T-helper 9 cell (primary cell): Measurements from ENCODE around the gene SORL1.

Experiments
- DNase-seq: peaks from one replicate; pipeline ENCODE4 v3.0.0-alpha.2; 2020

The SORL1 gene

DNA sequence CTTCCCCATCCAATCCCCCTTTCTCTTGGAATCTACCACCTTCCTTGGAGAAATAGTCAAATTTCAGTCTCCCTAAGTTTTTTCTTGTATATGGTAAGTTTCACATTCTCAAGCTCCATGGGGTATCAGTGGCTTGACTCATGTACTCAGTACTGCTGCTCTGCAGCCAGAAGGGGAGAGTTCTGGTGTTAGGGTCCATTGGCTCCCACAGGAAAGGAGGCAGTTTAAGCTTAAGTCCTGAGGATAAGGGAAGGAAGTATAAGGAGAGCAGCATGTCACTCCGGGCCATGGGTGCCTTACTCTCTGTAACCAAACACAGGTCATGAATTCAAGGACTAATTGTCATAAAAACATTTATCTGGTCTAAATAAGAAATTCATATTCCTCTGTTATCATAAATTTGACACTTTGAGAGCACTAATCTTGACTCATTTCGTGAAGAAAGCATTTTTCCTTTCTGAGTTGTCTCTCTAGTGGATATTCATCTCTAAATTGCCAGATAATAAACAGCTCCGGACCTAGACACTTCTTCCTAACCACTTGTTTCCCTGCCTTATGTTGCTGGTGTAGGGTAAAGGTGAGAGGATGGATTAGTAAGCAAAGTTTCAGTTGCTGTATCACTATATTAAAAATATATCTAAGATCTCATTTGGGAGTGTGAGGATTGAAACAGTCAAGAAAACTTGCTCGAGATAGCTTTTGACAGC, 20.1 kb upstream of the SORL1 start:
- no peak for DNase-seq

DNA sequence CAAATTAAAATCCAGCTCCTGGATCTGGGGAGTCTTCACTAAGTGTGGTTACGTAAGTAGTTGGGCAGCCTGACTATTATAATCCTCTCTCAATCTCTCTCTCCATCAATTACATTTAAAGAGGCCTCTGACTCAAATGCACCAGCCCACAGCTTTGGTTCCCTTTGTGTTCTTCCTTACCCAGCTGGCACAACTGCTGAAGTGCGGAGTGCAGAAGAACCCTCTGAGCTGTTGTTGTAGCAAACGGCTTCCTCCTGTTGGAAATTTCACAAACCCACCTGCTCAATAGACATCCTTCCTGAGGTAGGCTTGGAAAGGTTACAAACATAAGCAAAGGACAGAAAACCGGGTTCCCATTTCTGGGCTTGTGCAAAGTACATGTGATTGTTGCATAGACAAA, 17.0 kb upstream of the SORL1 start:
- DNase-seq, result no peak

DNA sequence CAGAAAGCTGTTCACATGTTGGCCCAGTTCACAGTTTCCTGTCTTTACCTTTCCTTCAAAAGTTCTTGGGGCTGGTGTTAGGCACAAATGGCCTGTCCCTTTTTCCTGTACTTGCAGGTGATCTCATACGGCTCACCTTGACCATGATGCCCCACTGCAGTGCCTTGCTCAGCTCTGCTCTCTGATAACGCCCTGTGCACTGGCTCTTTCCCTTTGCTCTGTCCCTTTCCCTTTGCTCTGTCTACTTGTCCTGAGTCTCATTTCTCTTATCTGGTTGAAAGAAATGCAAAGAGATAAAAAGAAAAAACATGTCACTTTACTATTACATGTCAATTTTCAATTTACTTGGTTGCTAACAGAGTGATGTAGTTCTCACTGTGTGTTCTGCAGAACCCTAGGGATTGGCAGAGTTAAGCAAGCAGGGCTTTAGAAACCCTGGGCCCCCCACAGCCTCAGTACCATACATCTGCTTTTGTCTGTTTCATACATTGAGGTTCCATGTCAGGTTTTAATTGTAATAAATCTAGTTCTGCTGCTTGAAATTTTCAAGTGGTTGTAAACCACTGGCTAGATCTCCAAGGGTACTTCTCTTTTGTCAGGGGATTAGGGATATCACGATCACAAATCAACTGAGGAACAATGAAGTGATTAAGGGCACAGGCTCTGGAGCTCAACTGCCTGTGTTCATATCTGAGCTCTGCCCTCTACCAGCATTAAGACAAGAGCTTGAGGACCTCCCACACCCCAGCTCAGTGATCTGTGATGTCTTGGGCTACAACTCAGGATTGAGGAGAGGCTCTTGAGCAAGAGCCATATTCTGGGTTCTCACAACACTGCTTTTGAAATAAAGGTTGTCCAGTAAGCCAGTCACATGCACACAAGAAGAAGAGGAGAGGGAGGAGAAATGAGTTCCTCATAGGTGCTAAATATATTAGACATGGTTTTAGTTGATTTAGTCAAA, 16.3 kb upstream of the SORL1 start:
- DNase-seq, result no peak

DNA sequence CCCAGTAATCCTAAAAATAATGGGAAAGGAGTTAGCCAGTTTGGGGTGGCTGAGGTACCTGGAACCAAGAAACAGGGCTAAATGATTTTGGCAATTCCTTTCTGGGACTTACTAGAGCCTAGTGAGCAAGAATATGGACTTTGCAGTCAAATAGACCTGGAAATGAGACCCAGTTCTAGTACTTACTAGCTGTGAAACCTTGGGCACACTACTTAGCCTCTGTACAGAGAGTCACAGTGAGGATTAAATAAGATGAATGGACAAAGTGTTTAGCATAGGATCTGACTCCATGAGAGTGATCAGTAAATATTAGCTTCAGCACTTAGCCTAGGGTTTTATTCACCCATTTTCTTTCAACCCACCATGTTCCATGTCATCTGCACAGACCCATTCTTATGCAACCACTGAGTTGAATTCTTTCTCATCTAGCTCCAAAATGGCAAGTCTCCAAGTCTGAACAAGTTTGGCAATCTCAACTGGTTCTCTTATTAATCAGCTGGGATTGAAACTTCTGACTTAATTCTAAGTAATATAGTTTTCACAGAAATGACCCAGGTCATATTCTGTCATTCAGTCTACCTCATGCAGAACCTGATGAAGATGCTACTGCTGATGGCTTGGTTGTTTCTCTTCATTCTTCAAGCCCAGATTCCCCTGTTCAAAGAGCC, 15.0 kb upstream of the SORL1 start:
- no peak for DNase-seq

DNA sequence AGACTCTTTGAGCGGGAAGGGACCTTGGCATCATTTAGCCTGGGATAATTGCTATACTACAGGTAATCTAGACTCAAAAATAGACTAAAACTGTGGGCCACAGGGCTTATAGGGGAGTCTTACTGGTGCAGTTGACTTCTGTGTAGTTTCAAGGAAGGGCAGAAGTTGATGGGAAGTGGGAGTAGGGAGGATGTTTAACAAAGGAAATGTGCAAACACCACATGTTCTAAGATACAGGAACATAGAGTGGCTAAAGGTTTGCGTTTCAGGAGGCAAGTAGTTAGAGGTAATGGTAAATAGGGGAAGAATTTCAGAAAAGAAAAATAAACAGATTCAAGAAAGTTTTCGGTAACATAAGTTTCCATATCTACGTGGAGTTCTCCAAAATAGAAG, 14.4 kb upstream of the SORL1 start:
- DNase-seq, result no peak

DNA sequence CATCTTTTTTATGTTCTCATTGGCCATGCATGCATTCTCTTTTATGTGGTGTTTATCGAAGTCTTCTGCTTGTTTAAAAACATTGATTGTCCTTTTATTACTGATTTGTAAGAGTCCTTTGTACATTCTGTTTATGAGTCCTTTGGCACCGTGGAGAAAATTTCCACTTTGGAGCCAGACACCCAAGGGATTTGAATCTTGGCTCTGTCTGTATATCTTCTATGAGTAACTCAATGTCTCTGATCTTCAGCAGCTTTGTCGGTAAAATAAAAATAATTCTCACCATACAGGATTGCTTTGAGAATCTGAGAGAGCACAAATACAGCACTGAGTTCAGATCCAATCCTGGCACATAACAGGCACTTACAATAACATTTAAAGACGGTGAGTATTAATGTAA, 12.8 kb upstream of the SORL1 start:
- DNase-seq, result no peak

DNA sequence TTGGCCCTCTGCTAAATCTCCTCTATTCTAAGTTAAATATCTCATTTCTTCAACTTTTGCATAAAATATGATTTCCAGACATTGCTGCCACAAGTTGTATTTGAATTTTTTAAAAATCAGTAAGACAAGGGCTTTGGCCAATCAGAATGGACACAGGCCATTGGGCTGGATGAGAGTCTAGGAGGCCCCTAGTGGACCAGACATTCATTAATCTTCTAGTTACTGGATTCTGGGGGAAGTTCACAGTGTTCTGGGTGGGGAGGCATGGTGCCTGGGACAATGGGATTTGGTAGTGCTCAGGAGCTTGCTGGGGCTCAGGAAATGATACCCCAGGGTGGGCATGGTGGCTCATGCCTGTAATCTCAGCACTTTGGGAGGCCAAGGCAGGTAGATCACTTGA, 12.4 kb upstream of the SORL1 start:
- DNase-seq, result no peak

DNA sequence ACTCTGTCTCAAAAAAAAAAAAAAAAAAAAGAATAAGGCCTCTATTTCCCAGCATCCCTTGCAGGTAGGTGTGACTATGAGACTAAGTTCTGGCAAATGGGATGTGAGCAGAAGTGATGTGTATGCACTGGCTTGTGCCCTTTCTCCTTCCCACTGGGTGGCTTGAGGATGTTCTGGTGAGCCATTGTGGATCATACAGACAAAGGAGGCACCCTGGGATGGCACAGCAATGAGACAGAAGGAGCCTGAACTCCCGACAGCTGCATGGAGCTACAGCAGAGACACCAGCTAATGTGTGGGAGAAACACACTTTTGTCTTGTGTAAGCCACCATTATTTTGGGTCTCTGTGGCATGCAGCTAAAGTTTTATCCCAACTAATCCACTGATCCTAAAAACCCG, 10.6 kb upstream of the SORL1 start:
- no peak for DNase-seq

DNA sequence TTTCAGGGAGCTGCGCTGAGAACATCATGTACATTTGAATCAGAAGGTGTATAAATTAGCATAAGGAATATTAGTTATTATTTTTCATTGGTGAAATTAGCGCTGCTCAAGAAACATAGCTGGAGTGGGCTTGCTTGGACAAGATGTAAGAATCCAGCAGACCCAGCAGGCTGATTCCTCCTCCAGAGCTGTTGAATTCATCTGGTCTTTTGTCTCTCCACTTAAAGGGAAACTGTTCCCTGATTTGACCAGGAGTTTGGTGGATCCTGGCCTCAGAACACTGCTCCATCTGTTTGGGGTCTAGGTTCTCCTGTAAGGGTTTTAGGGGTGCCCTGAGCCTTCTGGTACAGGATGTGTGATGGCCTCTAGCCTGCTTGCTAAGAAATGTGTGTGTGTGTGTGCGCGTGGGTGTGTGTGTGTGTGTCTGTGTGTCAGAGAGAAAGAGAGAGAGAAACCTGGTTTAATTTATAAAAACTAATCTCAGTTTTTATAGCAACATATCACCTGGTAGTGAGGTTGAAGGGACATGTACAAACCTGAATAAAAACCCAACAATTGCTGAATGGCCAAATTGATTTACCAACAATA, 8.3 kb upstream of the SORL1 start:
- DNase-seq, result no peak

DNA sequence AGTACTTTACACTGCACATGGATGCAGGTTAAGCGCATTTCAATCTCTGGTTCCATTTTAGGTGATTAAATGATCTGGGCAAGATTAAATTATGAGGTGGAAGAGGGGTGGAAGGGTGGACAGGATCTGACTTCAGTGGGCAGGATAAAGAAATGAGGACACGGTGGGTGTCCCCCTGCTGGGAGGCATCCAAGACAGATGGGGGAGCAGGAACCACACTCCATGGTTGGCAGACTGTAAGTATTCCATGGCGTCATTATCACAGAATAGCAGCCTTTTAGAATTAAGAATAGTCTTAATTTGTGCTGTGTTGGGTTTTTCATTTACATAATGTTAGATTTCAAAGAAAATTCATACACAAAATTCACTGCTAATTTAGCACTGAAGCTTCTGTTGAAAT, 7.6 kb upstream of the SORL1 start:
- DNase-seq, result no peak

DNA sequence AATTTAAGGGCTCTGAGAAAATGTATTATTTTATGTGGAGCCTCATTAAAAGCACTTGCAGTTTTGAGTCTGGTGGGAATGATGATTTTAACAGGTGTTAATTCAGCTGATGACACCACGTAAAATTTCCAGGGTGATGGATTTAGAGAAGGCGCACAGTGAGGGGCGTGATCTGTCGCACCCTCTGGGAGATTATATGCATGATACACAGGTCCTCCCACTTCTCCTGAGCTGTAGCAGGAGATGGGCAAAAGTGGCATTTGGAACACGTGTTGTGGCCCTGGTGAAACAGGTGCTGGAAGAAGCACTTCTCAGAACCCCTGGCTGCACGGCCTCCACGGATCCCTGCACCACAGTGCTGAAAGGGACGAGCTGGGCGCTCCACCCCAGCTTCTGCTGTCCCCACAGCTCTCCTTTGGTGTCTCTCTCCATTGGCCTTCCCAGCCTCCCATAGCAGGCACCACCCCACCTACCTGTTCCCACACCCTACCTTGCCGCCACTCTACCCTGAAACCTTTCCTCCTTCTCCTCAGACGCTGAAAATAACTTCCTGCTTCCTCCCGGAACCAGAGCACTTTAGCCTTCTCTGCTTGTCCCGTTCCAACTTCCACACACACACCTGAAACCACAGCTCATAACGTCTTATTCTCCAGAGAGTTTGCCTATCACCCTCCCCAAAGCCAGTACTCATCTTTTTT, 6.9 kb upstream of the SORL1 start:
- DNase-seq, result no peak

DNA sequence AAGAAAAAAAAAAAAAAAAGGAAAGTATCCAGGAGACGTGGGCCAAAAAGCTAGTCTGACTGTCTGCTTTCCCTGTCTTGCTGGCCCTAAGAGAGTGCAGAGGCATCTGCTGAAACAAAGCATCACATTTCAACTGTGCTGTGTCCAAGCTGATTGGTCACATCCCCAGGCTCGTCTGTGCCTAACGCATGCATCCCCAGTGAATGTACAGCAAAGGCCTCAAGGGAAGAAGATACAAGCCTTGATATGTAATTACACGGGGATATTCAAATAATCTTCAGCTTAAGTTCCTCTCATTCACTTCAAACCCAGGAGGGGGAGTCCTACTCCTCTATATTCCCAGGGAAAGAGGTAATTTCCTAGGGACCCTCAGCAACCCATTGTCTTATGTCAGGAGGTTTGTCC, 5.4 kb upstream of the SORL1 start:
- no peak for DNase-seq

DNA sequence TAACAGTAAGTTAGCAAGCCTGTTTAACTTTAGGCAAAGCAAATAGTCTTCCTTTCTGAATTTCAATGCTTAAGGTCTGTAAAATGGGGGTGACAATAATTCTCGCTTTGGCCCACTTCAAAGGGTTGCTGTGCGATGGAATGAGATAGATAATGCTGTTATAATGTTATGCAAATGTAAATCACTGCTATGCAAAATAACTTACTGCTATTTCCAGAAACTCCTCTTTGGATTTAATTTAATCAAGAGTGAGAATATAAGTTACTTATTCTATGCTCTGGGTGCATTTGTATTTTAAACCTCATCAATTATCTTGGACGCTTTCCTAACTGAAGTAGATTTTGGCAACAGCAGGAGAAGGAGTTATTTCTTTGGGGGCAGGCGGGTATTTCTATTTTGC, 4.1 kb upstream of the SORL1 start:
- no peak for DNase-seq

DNA sequence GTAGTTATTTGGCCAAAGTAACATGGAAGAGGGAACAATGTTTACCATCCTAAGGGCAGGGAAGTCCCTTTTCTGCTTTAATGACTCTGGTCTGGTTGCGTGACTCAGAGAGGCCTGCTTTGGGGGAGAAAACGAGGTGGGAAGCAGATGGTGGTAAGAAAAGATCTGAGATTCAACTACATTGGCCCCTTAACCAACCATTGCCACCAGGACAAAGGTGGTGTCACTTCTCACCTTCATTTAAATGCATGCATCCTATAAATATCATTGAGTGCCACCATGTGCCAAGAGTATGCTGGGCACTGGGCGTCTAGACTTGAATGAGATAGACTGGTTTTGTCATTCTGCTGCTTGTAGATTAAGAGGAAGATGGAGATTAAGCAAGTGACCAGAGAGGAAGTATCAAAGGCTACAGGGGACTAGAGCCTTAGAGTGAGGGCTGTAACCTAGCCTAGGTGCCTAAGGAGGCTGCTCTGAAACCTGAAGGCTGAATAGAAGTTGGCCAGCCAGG, 3.6 kb upstream of the SORL1 start:
- DNase-seq, result no peak

DNA sequence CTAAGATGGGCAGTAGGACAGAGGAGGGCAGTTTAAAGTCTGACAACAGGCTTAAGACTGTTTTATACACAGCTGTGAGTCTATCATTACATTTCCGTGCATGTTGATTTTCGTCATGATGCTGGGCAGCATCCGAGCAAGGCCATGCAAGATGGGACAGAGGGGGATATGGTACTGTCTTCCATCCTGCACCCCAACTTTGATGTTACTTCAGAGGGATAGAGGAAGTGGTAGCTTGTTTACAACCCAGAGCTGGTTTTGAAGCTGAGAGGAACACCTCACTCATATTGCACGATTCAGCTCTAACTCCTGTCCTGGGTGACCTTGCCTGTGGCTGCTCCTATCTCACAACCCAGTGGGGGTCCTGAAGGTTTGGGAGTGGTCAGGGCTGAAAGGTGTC, 3.0 kb upstream of the SORL1 start:
- DNase-seq, result no peak

DNA sequence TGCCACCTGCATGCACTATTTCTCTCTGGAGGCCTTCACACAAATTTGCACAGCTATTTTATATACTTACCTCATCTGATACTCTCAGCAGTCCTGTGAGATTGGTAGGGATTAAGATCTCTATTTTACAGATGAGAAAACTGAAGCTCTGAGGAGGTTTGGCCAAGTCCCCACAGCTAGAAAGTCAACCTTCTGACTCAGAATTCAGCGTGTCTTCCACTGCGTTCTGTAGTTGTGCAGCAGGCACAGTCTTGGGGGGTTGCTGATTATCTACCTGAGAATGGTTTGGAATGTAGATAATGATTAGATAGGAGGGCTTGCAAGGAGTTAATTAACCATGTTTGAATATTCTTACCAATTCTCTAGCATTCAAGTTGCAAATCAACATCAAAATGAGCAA, 2.5 kb upstream of the SORL1 start:
- DNase-seq, result no peak

DNA sequence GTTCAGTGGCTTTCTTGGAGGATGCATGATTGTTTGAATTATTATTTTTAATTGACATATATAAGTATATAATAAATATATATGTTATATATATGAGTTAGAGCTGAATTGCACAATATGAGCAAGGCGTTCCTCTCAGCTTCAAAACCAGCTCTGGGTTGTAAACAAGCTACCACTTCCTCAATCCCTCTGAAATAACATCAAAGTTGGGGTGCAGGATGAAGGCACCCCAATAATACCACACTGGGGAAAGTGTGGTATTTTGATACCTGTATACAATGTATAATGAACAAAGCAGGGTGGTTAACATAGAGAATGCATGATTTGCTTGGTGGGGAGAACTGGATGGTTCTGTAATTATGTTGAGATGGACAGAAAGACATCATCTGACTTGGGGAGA, 1.7 kb upstream of the SORL1 start:
- no peak for DNase-seq

DNA sequence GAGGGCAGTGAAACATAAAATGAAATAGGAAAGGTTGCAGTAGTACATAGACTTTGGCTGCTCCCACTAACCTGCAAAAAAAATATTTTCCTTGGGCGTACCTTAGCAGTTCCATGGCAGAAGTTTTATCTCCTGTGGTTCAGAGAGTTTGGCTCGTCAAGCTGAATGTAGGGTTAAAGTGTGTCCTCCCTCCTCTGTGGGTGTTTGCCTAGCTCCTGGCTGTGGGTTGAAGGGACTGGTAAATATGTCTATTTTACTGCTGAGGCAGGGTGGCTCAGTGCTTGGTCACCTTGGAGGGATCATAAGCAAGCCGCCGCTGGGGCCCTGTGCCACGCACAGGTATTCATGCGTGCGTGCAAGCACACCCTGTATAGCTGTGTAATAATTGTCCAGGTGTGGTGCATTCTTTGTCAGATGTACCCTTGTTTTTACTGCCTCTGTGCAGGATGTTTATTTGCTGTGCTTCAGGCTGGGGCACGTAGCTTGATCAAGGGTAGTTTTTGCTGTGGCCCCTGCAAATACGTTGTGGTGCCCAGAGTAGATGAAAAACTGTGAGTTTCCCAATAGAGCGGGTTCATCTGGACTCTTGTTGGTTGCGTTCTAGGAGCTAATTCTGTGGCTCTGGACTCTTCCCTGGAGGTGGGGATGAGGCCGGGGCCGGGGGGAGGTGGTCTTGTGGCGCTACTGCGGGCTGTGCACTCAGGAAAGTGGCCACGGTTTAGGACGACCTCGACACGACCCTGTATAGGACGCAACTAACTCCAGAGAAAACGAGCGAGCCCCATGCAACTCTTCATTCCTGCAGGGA, 732 bp upstream of the SORL1 start:
- no peak for DNase-seq

DNA sequence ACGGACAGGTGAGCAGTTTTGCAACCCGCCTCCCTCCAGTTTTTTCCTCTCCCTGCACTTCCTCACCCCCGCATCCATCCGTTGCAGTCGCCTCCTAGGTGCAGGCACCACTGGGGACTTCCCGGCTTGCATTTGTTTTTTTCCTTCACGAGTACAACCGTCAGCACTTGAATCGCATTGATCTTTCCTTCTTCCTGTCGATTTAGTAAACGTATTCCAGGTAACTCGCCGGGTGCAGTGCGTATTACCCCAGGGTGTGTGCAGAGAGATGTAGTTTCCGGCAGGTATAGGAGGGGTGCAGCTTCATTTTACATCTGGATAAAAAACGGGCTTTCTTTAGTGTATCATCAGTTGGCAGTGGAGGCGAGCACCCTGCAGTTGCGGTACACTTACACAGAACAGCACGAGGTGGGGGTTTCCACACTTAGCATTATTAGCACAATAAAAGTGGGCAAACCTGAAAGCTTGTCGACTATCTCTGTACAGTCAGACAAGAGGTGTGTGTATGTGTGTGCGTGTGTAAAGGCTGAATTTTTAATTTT, 566 bp downstream of the SORL1 start, which contains the start of gene SORL1-AS1:
SORL1-AS1 (minus strand) TSS at position 359 of the 542 bp plus-strand sequence.
- DNase-seq, result peak; percentile 48

DNA sequence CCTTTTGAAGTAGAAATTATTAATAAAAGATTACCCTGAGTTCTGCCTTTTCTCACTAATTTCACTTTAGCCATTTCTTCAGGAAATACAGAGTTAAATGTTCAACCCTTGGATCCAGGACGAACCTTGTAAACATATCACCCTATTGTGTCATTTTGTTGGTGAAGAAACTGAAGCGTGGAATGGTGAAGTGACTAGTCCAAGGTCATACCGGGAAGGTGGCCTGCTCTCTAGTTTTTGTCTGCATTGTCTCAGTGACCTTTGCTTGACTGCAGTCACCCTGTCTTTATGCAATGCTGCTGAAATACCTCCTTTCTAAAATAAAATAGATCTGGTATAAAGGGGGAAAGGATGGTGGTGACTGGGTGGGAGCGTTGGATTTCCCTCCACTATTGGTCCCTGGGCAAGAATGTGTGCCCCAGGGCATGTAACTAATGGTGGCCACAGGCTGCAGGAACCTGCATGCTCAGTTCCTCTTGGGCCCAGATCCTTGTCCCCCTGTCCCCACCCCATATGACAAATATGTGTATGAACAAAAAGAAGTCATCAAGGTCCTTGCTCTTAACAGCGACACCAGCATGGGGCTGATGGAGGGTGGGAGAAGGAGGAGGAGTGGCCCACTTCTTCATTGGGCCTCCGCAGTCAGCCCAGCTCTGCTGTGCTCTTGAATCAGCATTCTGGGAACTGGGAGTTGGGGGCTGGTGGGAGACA, 1.6 kb downstream of the SORL1 start:
- no peak for DNase-seq

DNA sequence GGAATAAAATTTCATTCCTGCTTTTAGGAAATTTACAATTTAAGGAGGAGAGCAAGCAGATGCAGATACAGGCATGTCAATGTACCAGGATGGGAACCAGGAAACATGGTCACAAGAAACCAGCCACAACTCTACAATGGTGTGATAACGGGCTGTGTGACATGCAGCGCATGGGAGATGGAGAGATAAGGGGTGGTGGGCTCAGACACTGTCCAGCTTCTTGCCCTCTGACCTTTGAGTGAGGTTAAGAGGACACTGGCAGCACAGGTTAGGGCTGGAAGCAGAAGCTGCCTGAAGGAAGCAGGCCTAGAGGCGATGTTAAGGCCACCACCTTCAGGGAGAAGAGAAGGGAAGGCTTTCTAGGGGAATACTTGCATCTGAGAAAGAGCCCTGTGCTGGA, 3.0 kb downstream of the SORL1 start:
- no peak for DNase-seq
